AG04449 (cell line): Measurements from ENCODE around the gene MAFF.

ENCODE experiments used
- CTCF ChIA-PET: fragments of 350-600 bp; formaldehyde crosslinking; extraction: SDS; loops from one replicate; lab custom pipeline; 2021; ENCODE audit warnings: antibody characterized with exemption; lab: Yijun Ruan, JAX
- POLR2A ChIA-PET: fragments of 400-600, 350-600 bp; formaldehyde crosslinking; extraction: SDS; loops from one replicate; lab custom pipeline; 2020; ENCODE audit warnings: antibody characterized with exemption, inconsistent platforms; lab: Yijun Ruan, JAX
- DNase-seq: peaks from one replicate; pipeline ENCODE4 v3.0.0-alpha.2; 2010; ENCODE audit warnings: low read depth, low spot score
- H3K4me3 ChIP-seq: 2 replicates; pipeline ENCODE4 v1.5.1; 2011; ENCODE audit warnings: low read depth, mild to moderate bottlenecking, control low read depth, low read length
- CTCF ChIP-seq: IDR thresholded peaks from one replicate; pipeline ENCODE4 v1.5.1; 2011; ENCODE audit warnings: mild to moderate bottlenecking, moderate library complexity, low read length, control low read depth, inconsistent platforms; ENCODE audit not compliant: insufficient read depth; ENCODE audit errors: missing control alignments

The MAFF gene

GRCh38 chr22:38191055-38191454 is 10.7 kb upstream of the MAFF start:
- TF ChIP-seq CTCF: no peak
- H3K4me3 ChIP-seq: no peak overlapping the region
- ChIA-PET CTCF (interaction anchor here (1.0 to 1.5 kb wide), 3 partner anchors 9 to 137 kb away, joined by 3 to 4 read pairs (median 3); partner anchors contain the start of gene PLA2G6), POLR2A (interaction anchor here (0.9 kb wide), 1 partner anchor 9 kb away, joined by 5 read pairs; the partner anchor contains the start of gene PLA2G6)
- DNase-seq: no peak

GRCh38 chr22:38191731-38192474 is 9.9 kb upstream of the MAFF start:
- no peak for DNase-seq
- POLR2A ChIA-PET: interaction anchor here (0.9 kb wide), 1 partner anchor 10 kb away, joined by 5 read pairs; the partner anchor contains the start of gene PLA2G6
- CTCF ChIA-PET: interaction anchor here (0.7 to 1.6 kb wide), 4 partner anchors 9 to 77 kb away, joined by 3 to 7 read pairs (median 4); partner anchors contain the start of gene PLA2G6
- no peak overlapping the region for H3K4me3 ChIP-seq
- TF ChIP-seq CTCF: no peak

GRCh38 chr22:38192475-38192863 is 9.3 kb upstream of the MAFF start:
- no peak for DNase-seq
- no peak overlapping the region for H3K4me3 ChIP-seq
- POLR2A ChIA-PET: no interaction called here
- CTCF ChIA-PET: interaction anchor here (0.7 to 1.6 kb wide), 4 partner anchors 9 to 78 kb away, joined by 3 to 7 read pairs (median 4); partner anchors contain the start of gene PLA2G6
- no peak for TF ChIP-seq CTCF

GRCh38 chr22:38193580-38193979 is 8.2 kb upstream of the MAFF start:
- no peak for TF ChIP-seq CTCF
- no peak for DNase-seq
- ChIA-PET CTCF (no interaction called here), POLR2A (no interaction called here)
- H3K4me3 ChIP-seq: no peak overlapping the region

GRCh38 chr22:38196791-38197419 is 4.9 kb upstream of the MAFF start:
- TF ChIP-seq CTCF: no peak
- DNase-seq: no peak
- ChIA-PET CTCF (interaction anchor here (1.3 kb wide), 1 partner anchor 83 kb away, joined by 3 read pairs; no protein-coding TSS in a partner anchor), POLR2A (no interaction called here)
- no peak overlapping the region for H3K4me3 ChIP-seq
